ENCODE results near the gene NAMPT.
"Not testable (repeated sequence)": the region's sequence is repeated elsewhere in the genome, so short reads cannot be mapped to it uniquely, and the experiment has no call there.

NAMPT gene

DNA sequence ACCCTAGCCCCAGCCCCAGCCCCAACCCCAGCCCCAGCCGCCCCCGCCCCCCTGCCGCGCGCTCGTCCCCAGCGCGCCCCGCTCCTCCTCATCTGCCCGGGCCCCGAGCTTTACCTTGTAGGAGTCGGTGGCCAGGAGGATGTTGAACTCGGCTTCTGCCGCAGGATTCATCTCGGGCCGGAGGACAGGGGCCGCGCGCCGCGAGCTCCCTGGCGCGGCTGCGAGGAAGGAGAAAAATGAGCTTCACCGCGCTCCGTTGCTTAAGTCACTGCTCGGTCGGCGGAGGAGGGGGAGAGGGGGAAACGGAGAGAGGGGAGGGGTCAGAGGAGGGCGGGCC lies at the start of gene NAMPT:
TSS of gene NAMPT (minus strand) at position 270 of the 337 bp plus-strand sequence. CDS start at position 171, 99 bp downstream.
- no peak for DNase-seq

DNA sequence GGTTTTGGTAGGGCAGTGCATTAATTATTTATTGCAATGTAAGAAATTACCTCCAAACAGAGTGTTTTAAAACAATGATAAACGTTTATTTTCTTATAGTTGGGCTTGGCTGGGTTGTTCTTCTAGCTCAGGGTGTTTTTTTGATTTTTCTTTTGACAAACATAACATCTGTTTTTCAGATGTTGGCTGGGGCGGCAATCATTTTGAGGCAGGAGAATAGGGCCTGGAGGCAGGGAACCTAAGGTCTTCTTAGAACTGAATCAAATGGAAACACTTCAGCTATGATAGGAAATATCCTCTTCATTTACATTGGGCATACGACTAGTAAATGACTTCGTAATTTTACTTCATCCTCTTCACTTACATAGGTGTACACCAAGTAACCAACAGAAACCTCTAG lies 47.4 kb upstream of the NAMPT start:
- DNase-seq: no peak

DNA sequence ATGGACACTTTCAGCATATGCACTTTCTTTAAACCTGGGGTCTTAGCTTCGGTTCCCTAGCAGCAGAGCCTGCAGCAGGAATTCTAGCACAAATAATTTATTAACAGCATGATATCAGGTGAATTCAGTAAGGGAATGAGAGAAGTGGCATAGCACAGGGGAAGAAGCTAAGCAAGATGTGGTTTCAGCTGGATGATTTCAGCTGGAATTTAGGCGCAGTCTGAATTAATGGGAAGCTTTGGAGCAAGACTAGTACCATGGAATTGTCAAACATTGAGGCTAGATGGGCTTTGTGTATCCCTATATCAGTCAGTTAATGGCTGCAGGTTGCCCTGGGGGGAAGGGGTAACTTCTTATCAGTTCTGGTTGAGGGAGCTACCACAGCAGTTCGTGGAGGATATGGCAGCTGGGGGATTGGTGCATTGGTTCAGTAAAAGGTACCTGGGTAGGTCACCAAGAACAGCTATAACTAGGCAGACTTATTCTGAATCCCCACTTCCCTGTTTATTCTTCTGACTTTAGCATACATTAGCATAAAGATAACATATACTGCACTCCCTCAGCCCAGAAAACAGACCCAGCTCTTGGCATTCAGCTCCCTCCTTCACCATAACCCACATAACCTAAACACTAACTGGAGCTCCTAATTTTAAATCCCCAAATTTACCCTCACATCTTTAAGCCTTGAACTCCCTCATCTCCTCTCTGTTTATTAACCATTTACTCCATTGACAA lies 46.8 kb upstream of the NAMPT start:
- no peak for DNase-seq

DNA sequence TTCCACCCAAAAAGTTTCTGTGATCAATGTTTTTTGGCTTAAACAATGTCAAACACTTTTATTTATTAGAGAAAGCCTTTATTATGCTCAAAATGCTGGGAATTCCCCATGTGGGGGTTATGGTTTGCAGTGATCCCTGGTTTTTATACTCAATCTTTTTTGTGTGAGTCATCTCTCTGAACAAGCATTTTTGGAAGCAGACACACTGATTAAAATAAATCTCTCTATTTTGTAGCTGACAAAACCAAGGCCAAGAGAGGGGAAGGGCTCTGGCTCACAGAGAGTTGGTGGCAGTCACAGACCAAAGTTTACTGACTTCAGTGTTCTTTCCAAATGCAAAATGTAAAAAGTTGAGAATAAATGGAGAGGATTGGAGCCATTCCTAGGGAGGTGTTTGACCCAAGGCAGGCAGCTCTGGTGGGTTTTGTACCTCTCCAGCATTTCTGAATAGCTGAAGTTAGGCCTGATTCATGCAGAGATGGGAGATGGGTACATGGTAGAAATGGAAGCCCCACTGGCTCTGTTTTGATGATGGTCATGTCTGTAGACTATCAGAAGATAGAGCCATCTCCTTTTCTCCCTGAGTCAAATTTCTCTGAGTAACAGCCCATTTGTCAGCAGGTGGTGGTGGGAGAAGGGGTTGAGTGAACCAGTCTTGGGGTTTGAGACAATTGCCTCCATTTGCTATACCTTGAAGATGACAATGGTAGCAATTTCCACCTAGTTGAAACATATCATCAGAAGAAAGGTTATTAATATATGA lies 45.4 kb upstream of the NAMPT start:
- no peak for DNase-seq

DNA sequence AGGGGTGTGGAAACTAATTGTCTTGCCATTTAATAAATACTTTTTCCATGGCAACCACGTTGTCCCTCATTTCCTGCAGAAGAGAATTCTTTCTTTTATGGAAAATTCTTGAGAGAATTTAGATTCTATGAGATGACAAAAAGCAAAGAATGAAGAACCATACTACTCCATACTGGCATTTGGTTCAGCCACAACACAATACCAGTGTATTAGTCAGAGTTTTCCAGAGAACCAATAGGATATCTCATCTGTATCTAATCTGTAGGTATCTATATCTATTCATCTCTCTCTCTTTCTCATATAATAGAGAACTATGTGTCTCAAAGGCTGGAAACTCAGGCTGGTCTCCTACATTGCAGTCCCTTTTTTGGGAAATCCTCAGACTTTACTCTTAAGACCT lies 44.6 kb upstream of the NAMPT start:
- DNase-seq: no peak

DNA sequence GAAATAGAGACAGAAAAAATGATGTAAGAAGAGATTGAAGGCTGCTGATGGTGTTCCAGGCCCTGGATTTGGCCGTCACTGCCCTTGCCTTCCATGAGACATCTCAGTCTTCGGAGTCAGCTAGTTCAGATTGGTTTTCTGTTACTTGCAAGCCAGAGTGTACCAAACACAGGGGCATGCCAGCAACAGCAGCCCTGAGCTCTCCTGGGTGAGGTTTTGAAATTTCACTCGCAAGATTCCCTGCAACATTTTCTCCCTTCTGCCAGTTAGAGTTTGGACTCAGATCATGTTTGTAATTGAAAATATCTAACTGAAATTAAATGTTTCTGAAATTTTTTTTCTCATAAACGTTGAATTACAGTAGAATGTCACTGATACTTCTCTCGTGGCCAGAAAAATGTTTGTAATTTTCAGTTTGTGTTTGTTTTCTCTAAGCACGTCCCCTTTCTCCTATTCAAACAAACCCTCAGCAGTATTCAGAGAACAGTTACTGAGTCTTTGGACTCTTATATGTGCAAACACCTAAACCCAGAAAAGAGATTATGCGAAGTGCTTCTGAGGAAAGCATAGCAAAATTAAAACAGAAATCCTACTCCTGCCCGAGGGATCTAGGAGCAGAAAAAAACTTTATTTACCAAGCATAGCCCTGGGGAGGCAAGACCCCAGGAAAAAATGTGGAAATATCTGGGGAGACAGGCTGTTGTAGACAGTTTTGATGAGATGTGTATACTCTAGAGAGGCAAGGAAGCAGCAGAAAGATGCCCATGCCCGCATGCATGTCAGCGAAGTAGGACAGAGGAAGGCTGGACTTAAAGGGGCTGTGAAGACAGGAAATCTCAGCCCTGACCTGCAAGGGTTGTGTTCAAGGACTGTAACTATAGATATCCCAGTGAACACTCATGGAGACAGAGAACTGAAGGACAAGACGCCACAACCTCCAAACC lies 43.0 kb upstream of the NAMPT start:
- DNase-seq: no peak

DNA sequence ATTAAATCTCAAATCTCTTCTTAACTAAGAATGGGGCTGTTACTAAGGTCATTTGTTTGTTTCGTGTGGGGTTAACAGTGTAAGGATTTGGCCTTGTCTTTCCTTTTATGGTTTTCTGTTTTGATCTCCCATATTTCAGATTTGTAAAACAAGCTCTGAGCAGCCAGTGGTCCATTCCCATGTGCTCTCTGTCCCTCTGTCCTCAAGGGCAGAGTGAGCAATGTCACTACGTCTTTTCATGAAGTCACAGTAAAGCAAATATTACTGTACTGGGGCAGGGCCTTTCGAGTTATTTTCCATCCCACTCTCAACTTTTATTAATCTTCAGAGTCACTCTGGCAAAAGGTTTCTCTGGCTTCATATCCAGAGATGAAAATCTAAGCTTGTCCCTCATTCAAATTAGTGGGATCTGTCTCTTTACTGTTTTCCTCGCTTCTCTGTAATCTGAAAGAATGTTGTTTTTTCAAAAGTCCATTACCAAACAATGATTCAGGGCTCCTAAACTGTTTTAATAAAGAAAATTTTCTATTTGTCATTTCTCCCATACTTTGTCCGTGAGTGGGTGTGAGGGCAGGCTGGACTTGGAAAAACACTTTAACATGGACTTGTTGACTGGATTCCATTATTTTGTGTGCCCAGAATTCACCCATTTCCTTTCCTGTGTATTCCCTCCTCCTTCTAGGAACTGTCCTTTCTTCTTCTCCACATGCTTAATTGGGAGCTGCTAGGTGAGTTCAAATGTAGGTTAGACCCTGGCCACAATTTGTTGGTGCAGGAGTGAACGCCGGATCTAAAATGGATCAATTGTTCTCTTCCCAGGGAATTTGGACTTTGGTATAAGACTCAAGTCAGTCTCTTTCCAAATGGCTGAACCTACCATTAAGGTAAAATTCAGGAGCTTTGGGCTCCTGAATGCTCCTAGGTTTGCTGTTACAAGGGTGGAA lies 42.1 kb upstream of the NAMPT start:
- DNase-seq: no peak

DNA sequence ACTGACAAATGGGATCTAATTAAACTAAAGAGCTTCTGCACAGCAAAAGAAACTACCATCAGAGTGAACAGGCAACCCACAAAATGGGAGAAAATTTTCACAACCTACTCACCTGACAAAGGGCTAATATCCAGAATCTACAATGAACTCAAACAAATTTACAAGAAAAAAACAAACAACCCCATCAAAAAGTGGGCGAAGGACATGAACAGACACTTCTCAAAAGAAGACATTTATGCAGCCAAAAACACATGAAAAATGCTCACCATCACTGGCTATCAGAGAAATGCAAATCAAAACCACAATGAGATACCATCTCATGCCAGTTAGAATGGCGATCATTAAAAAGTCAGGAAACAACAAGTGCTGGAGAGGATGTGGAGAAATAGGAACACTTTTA lies 39.7 kb upstream of the NAMPT start:
- DNase-seq: not testable (repeated sequence)

DNA sequence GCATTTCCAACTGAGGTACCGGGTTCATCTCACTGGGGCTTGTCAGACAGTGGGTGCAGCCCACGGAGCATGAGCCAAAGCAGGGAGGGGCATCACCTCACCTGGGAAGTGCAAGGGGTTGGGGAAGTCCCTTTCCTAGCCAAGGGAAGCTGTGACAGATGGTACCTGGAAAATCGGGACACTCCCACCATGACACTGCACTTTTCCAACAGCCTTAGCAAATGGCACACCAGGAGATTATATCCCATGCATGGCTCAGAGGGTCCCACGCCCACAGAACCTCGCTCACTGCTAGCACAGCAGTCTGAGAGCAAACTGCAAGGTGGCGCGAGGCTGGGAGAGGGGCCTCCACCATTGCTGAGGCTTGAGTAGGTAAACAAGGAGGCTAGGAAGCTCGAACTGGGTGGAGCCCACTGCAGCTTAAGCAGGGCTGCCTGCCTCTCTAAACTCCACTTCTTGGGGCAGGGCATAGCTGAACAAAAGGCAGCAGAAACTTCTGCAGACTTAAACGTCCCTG lies 35.5 kb upstream of the NAMPT start:
- not testable (repeated sequence) for DNase-seq

DNA sequence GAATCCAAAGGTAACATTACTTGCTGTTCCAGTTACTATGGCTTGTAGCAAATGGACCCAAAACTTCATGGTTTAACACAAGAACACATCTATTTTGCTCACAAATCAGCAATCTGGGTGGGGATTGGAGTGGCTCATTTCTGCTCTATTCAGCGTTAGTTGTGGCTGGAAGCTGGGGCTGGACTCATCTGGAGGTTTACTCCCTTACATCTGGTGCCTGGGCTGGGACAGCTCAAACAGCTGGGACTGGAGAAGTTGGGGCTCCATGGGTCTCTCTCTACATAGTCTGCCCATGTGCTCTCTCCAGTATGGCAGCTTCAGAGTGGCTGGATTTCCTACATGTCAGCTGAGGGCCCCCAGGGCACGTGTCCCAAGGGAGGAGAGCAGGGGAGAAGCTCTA lies 33.7 kb upstream of the NAMPT start:
- no peak for DNase-seq

DNA sequence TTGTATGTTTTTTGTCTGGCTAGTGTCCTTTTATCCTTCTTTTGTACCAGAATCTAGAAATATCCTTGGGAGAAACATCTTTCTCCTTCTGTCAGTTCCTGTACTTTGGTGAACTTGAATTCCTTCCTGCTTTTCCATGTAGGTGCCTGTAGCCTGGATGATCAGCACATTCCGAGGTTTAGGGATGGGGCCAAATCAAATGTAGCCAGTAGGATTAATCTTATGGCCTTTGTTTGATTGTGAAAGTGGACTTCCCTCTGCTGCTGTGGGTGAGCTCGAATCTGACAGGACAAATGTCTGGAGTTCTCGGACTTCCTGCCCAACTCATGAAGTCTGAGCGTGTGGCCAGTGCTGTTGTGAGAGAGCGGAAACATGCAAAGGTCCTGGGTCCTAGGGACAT lies 33.2 kb upstream of the NAMPT start:
- no peak for DNase-seq

DNA sequence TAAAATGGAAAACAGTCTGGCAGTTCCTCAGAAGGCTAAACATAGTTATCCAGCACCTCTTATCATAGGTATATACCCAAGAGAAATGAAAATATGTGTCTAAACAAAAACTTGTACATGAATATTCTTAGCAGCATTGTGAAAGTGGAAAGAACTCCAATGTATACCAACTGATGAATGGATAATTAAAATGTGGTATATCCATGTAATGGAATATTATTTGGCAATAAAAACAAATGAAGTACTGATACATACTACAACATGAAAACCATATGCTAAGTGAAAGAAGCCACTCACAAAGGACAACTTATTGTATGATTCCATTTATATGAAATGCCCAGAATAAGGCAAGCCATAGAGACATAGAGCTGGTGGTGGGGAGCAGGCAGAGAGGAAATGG lies 32.2 kb upstream of the NAMPT start:
- no peak for DNase-seq

DNA sequence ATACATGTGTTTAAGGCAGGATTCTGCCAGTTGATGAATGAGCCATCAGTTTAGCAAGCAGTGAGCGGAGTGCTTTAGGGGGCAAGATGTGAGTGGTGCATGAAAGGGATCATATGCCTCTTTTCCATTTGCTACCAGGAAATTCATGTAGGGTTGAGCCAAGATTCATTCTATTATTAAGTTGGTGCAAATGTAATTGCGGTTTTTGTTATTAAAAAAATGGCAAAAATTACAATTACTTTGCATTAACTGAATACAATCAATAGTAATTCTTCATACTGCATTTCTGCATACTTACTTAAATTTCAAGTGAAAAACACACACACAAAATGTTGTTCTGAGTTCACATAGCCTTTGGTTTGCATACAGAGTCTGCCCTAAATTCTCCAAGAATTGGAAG lies 30.1 kb upstream of the NAMPT start:
- no peak for DNase-seq

DNA sequence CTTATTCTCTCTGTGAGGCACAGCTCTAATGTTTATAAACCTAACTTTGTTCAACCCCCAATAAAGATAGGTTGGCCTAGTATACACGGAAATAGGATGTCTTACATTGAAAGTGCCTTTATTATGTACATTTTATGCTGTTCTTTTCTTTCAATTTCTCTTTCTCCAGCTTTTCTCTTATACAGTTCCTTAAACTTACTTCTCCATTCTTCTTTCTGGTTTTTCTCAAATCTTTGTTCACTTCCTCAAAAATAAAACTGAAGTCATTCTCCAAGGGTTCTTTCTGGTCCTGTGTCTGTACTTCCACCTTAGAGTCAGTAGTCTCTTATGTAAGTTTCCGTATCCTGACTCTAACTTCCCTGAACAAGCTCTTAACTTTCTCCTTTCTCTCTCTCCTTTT lies 29.2 kb upstream of the NAMPT start:
- DNase-seq: no peak

DNA sequence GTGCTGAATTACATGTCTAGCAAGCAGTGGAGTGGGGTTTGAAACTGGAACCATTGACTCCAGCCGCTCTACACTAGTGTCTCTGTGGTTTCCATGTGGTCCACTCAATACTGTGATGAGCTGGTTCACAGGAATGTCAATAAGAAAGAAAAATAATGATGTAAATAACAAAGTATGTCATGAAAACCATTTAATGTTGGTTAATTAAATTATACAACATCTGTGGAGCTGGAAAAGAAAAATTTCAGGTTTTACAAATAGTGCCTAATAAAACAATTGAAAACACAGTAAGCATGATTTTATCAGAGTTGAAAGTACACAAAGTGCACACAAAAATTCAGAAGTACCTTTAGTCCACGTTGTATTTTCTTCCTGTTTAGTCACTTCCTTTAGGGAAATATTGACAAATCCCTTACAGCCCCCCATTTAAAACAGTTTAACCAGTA lies 28.7 kb upstream of the NAMPT start:
- no peak for DNase-seq

DNA sequence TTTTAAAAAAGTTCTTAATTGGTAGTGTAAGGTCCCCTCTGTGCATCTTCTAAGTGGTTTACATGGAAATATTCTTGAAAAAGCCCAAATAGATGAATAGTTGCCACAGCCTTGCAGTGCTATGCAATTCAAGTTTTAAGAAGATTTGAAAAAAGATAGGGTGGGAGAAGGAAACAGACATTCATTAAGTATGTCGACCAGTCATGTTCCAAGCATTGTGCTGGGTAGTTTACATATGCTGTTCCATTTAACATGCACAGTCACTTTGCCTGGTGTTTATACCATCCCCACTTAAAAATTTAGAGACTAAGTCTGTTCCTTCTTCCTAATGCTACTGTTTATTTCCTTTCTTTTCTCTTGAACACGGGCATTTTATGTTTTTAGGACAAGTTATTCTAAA lies 28.1 kb upstream of the NAMPT start:
- DNase-seq: no peak

DNA sequence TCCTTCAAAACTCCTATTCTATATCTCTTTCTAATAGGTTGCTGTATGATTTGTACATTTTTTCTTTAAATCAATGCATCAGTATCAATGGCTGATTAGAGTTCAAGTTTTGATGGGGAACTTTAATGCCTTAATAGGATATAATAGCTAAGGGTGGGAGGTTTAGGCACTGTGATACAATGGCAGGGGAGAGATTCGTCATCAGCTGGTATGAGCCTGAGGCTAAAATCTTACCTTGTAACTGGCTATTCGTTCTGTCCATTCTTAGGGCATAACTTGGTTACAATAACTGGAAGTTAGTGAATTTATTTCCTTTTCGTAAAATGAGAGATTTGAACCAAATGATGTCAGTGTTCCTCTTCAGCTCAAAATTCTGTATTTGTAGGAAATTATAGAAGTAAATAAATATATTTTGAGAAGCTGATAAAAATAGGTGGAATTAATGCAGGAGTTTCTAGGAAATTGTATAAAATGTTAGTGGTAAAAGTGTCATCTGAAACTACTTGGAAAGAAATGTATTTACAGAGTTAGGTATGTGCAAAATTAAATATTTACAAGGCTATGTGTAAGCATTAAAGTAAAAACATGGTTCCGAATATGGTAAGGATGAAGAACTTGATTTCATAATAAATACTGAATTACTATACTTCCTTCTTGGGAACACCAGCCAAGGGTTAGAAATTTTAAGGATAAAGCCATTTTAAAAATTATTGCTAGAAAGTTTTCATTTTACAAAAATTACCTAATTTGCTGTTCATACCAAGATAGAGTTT lies 27.5 kb upstream of the NAMPT start:
- DNase-seq: no peak

DNA sequence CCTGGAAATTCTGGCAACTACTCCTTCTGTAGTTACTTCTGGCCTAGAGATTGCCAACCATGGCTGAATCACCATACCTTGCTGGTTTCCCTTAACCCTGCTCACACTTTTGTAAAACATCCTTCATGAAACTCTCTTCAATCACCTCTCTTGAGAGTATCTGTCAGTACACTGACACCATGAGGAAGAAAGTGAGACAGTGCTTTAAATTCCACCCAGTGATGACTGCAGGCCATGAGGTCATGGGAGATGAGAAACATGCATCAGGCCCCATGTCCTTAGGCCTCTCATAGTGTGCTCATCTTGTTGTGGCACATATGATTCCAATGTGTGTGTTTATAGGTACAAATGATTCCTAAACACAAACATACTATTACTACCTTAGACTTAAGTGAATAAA lies 24.6 kb upstream of the NAMPT start:
- DNase-seq: no peak

DNA sequence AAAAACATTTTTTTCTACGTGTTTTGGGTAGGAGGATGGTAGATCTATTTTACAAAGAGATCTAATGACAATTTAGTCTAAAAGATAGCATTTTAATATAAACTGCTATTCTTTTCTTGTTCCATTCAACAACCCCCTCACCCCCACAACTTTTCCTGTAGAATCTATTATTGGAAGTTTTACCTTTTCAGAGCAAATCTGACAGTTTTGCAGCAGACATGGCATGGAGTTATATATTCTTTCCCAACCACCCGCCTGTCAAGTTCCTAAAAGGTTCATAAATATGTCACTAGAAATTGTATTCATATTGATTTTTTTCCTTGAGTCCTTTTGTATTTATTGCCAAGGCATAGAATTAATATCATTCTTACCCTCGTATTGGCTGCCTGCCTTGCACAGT lies 21.5 kb upstream of the NAMPT start:
- DNase-seq: no peak

DNA sequence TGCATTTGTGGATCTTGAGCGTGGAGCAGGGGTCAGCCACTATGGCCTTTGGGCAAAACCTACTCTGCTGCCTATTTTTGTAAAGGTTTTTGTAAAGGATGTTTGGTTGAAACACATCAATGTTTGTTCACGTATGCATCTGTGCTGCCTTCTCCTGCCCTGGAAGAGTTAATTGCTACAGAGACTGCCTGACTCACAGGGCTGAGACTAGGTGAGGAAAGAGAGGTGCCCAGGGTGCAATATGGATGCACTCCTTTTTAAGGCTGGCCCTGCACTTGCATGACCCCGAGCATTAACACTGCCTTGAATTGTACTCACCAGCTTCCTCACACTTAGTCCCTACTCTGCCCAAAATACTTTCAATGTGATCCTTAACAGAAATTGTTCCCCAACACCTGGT lies 20.9 kb upstream of the NAMPT start:
- DNase-seq: no peak

DNA sequence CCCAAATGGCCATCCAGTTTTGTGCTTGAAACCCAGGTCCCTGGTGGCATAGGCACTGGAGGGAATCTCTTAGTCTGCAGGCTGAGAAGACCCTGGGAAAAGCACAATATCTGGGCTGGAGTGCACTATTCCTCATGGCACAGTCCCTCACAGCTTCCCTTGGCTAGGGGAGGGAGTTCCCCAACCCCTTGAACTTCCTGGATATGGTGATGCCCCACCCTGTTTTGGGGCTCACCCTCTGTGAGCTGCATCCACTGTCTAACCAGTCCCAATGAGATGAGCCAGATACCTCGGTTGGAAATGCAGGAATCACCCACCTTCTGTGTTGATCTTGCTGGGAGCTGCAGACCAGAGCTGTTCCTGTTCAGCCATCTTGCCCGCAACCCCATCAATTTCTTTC lies 19.8 kb upstream of the NAMPT start:
- no peak for DNase-seq

Data from DMS153 (cell line).